ENCODE results near the gene ELL.

Gene ELL

GRCh38 chr19:18510216-18510615 lies 11.7 kb downstream of the ELL start:
- no peak for ATAC-seq
- TF ChIP-seq CREB5 (CRISPR knock-in tag; IDR thresholded peaks at IDR 0.05; ENCODE audit: low read depth) (no peak), ZNF565 (CRISPR knock-in tag; conservative IDR thresholded peaks at IDR 0.05; ENCODE audit: low read depth) (no peak), ISL1 (CRISPR knock-in tag; IDR thresholded peaks at IDR 0.05) (no peak), ZNF70 (CRISPR knock-in tag; IDR thresholded peaks at IDR 0.05) (no peak), RARB (CRISPR knock-in tag; IDR thresholded peaks at IDR 0.05) (no peak), GLIS3 (CRISPR knock-in tag; IDR thresholded peaks at IDR 0.05) (no peak), TSHZ2 (CRISPR knock-in tag; IDR thresholded peaks at IDR 0.05) (no peak), OSR1 (CRISPR knock-in tag; IDR thresholded peaks at IDR 0.05) (no peak), ZNF8 (CRISPR knock-in tag; IDR thresholded peaks at IDR 0.05) (no peak), BACH2 (CRISPR knock-in tag; IDR thresholded peaks at IDR 0.05; ENCODE audit: borderline replicate concordance) (no peak), ESRRG (CRISPR knock-in tag; IDR thresholded peaks at IDR 0.05) (no peak), TOX (CRISPR knock-in tag; IDR thresholded peaks at IDR 0.05; ENCODE audit: borderline replicate concordance) (no peak), CSRNP3 (CRISPR knock-in tag; IDR thresholded peaks at IDR 0.05) (no peak), ARNTL (CRISPR knock-in tag; IDR thresholded peaks at IDR 0.05; ENCODE audit: borderline replicate concordance, low read depth) (no peak), POU6F1 (CRISPR knock-in tag; IDR thresholded peaks at IDR 0.05; ENCODE audit: borderline replicate concordance, low read depth) (no peak), ZFP3 (CRISPR knock-in tag; IDR thresholded peaks at IDR 0.05) (no peak), CSDC2 (CRISPR knock-in tag; IDR thresholded peaks at IDR 0.05) (no peak), PATZ1 (CRISPR knock-in tag; IDR thresholded peaks at IDR 0.05; ENCODE audit: borderline replicate concordance) (no peak), PPARA (CRISPR knock-in tag; IDR thresholded peaks at IDR 0.05; ENCODE audit: borderline replicate concordance) (no peak), TCF4 (CRISPR knock-in tag; IDR thresholded peaks at IDR 0.05; ENCODE audit: borderline replicate concordance) (no peak)

GRCh38 chr19:18508585-18508984 lies 13.3 kb downstream of the ELL start:
- TF ChIP-seq PATZ1 (CRISPR knock-in tag; IDR thresholded peaks at IDR 0.05; ENCODE audit: borderline replicate concordance) (no peak), TSHZ2 (CRISPR knock-in tag; IDR thresholded peaks at IDR 0.05) (no peak), CSRNP3 (CRISPR knock-in tag; IDR thresholded peaks at IDR 0.05) (no peak), CSDC2 (CRISPR knock-in tag; IDR thresholded peaks at IDR 0.05) (no peak), ZNF70 (CRISPR knock-in tag; IDR thresholded peaks at IDR 0.05) (no peak)
- no peak for ATAC-seq

Data from SK-N-SH treated with all-trans-retinoic acid at 6 μM for 48 hours (cell line).